HG03066 (cell line): ENCODE results near the gene LIPN.
"Not testable (repeated sequence)": the region's sequence is repeated elsewhere in the genome, so short reads cannot be mapped to it uniquely, and the experiment has no call there.

Source experiments
- ATAC-seq: cut with Tn5 transposase; IDR thresholded peaks from one replicate; pipeline ENCODE4 v1.9.1; 2021; ENCODE audit warnings: low read depth; ENCODE audit not compliant: unreplicated experiment

Gene LIPN

GRCh38 chr10:88759366-88760101 lies at the start of gene LIPN:
TSS of gene LIPN (plus strand) at chr10:88760020. CDS start at chr10:88761406, 1,386 bp downstream.
- no peak for ATAC-seq

GRCh38 chr10:88715517-88715916 lies 44.3 kb upstream of the LIPN start:
- no peak for ATAC-seq

GRCh38 chr10:88721392-88721791 lies 38.4 kb upstream of the LIPN start:
- no peak for ATAC-seq

- ATAC-seq: no peak
These were observed 34.0 kb upstream of the LIPN start for GRCh38 chr10:88725798-88726197.

- ATAC-seq: no peak
These were observed 31.6 kb upstream of the LIPN start for GRCh38 chr10:88728107-88728763.

- ATAC-seq: no peak
These were observed 29.0 kb upstream of the LIPN start for GRCh38 chr10:88730864-88731263.

- no peak for ATAC-seq
These were observed 28.5 kb upstream of the LIPN start for GRCh38 chr10:88731296-88731695.

GRCh38 chr10:88733215-88733614 lies 26.6 kb upstream of the LIPN start:
- ATAC-seq: no peak

- ATAC-seq: no peak
These were observed 24.2 kb upstream of the LIPN start for GRCh38 chr10:88735661-88736060.

GRCh38 chr10:88741921-88742320 lies 17.9 kb upstream of the LIPN start:
- ATAC-seq: not testable (repeated sequence)

GRCh38 chr10:88742448-88742847 lies 17.4 kb upstream of the LIPN start:
- no peak for ATAC-seq

- ATAC-seq: no peak
These were observed 15.8 kb upstream of the LIPN start for GRCh38 chr10:88744002-88744401.

- no peak for ATAC-seq
These were observed 14.2 kb upstream of the LIPN start for GRCh38 chr10:88745633-88746032.

GRCh38 chr10:88754287-88754686 lies 5.5 kb upstream of the LIPN start:
- no peak for ATAC-seq

- ATAC-seq: peak; percentile 58
These were observed 4.1 kb upstream of the LIPN start for GRCh38 chr10:88755753-88756152.

- no peak for ATAC-seq
These were observed 3.2 kb upstream of the LIPN start for GRCh38 chr10:88756660-88757059.

GRCh38 chr10:88762906-88763305 lies 3.1 kb downstream of the LIPN start:
- no peak for ATAC-seq

- no peak for ATAC-seq
These were observed 3.6 kb downstream of the LIPN start for GRCh38 chr10:88763441-88763840.

GRCh38 chr10:88764110-88764509 lies 4.3 kb downstream of the LIPN start:
- ATAC-seq: no peak

- ATAC-seq: no peak
These were observed 6.0 kb downstream of the LIPN start for GRCh38 chr10:88765816-88766215.

GRCh38 chr10:88769384-88769783 lies 9.6 kb downstream of the LIPN start:
- ATAC-seq: no peak

- no peak for ATAC-seq
These were observed 21.4 kb downstream of the LIPN start for GRCh38 chr10:88781206-88781605.
